GM12878 (cell line): ENCODE data around the gene MYRFL. TPM values are rescaled to one million over a fixed set of nuclear protein-coding genes. Genes with fewer than 3 reads are reported as not detected.

Source experiments
- ATAC-seq: fragments of 200-7000 bp; cut with Tn5 transposase; 3 replicates; pipeline ENCODE4 v1.9.1; 2020; ENCODE audit warnings: mild to moderate bottlenecking, moderate library complexity
- BruUV-seq: library from RNA; stranded (reverse); fragments of 400-500 nt; replicated peaks from 2 replicates; lab custom pipeline; 2021; lab: Mats Ljungman, UMichigan
- CTCF ChIA-PET: fragments of 300-600 bp; sonication (Branson Sonifier 250); formaldehyde crosslinking; extraction: SDS; loops from one replicate; lab custom pipeline; 2021; ENCODE audit warnings: inconsistent platforms; lab: Yijun Ruan, JAX
- POLR2A ChIA-PET: fragments of 350-600 bp; formaldehyde crosslinking; extraction: SDS; loops from one replicate; lab custom pipeline; 2021; ENCODE audit warnings: inconsistent platforms; lab: Charles Lee
- RAD21 ChIA-PET: fragments of 300-600 bp; sonication (Branson Sonifier 250); formaldehyde crosslinking; loops from one replicate; lab custom pipeline; 2023; ENCODE audit warnings: antibody characterized with exemption; ENCODE audit not compliant: unreplicated experiment; lab: Charles Lee
- SMC1A ChIA-PET: fragments of 300-600 bp; sonication (Branson Sonifier 250); formaldehyde crosslinking; loops from one replicate; lab custom pipeline; 2023; ENCODE audit not compliant: unreplicated experiment, uncharacterized antibody; lab: Charles Lee
- DNase-seq: peaks from one replicate; pipeline ENCODE4 v3.0.0-alpha.2; 2011; ENCODE audit warnings: low read depth, low spot score
- FAIRE-seq: peaks from 3 replicates; lab custom pipeline; 2011; peaks lifted over from hg19 to GRCh38; lab: Jason Lieb, UNC
- H2AFZ ChIP-seq: 2 replicates; pipeline ENCODE4 v1.6.0; 2011; ENCODE audit warnings: low read depth, low read length, control low read depth; ENCODE audit not compliant: control insufficient read depth
- H3K27ac ChIP-seq: 2 replicates; pipeline ENCODE4 v1.5.1; 2011; ENCODE audit warnings: control low read depth; ENCODE audit not compliant: control insufficient read depth, insufficient read depth
- H3K27me3 ChIP-seq, 2 experiments: replicated peaks in 1 of 2; 2 replicates each; pipeline versions ENCODE4 v1.6.0 to v1.6.1; 2011; ENCODE audit warnings: low read length in 1 of 2; ENCODE audit not compliant: control insufficient read depth in 2 of 2, insufficient read depth in 2 of 2
- H3K36me3 ChIP-seq, 2 experiments: 2 replicates each; pipeline ENCODE4 v1.5.1; 2011; ENCODE audit warnings: low read length in 1 of 2; ENCODE audit not compliant: control insufficient read depth in 2 of 2, insufficient read depth in 2 of 2
- H3K4me1 ChIP-seq: 2 replicates; pipeline ENCODE4 v1.6.1; 2011; ENCODE audit warnings: mild to moderate bottlenecking, low read length, moderate library complexity, mixed read lengths; ENCODE audit not compliant: control insufficient read depth, insufficient read depth
- H3K4me2 ChIP-seq: 2 replicates; pipeline ENCODE4 v1.6.0; 2011; ENCODE audit warnings: control low read depth; ENCODE audit not compliant: control insufficient read depth, insufficient read depth
- H3K4me3 ChIP-seq: fragments of 200-600 bp; sonication (generic); 2 replicates; pipeline ENCODE4 v1.5.1; 2016
- H3K79me2 ChIP-seq: 2 replicates; pipeline ENCODE4 v1.6.0; 2011; ENCODE audit warnings: low read length; ENCODE audit not compliant: control insufficient read depth, insufficient read depth
- H3K9ac ChIP-seq: 2 replicates; pipeline ENCODE4 v1.8.0; 2011; ENCODE audit warnings: low read length, control low read depth, mixed read lengths; ENCODE audit not compliant: control insufficient read depth, insufficient read depth
- H3K9me3 ChIP-seq: replicated peaks from 3 replicates; pipeline ENCODE4 v1.5.1; 2011; ENCODE audit warnings: mild to moderate bottlenecking, low read length; ENCODE audit not compliant: control insufficient read depth, insufficient read depth
- H4K20me1 ChIP-seq: 2 replicates; pipeline ENCODE4 v1.6.0; 2011; ENCODE audit not compliant: control insufficient read depth, insufficient read depth
- E2F4 ChIP-seq: IDR thresholded peaks from 2 replicates; pipeline ENCODE4 v1.6.1; 2012; ENCODE audit warnings: low read depth, low read length, improper control_type of control experiment
- ESRRA ChIP-seq: IDR thresholded peaks from 2 replicates; pipeline ENCODE4 v1.6.1; 2012; ENCODE audit warnings: mild to moderate bottlenecking, low read length, improper control_type of control experiment
- ETV6 ChIP-seq, 2 experiments: fragments of 450-650 bp in 1 of 2; IDR thresholded peaks in 1 of 2; conservative IDR thresholded peaks in 1 of 2; 2 replicates each; pipeline ENCODE4 v1.6.1; 2014; ENCODE audit warnings: antibody characterized with exemption in 1 of 2, borderline replicate concordance in 1 of 2, low read depth in 1 of 2, mild to moderate bottlenecking in 1 of 2, moderate library complexity in 1 of 2
- HCFC1 ChIP-seq: fragments of 150-350 bp; IDR thresholded peaks from 2 replicates; pipeline ENCODE4 v1.6.1; 2014; ENCODE audit warnings: low read length
- HDAC6 ChIP-seq: fragments of 200-600 bp; sonication (generic); IDR thresholded peaks from one replicate; pipeline ENCODE4 v1.8.0; 2017; ENCODE audit warnings: antibody characterized with exemption; ENCODE audit not compliant: unreplicated experiment
- PAX5 ChIP-seq: IDR thresholded peaks from 2 replicates; pipeline ENCODE4 v1.6.1; 2011; ENCODE audit warnings: low read depth, low read length, borderline replicate concordance
- POU2F2 ChIP-seq: IDR thresholded peaks from 3 replicates; pipeline ENCODE4 v1.6.1; 2011; ENCODE audit warnings: low read depth, mild to moderate bottlenecking, low read length, borderline replicate concordance
- PRDM15 ChIP-seq: fragments of 450-650 bp; formaldehyde crosslinking; IDR thresholded peaks from 2 replicates; pipeline ENCODE4 v1.4.0; 2020; ENCODE audit warnings: mild to moderate bottlenecking, moderate library complexity
- RAD21 ChIP-seq: IDR thresholded peaks from 2 replicates; pipeline ENCODE4 v1.6.1; 2011; ENCODE audit warnings: mild to moderate bottlenecking, low read depth, low read length, moderate library complexity; ENCODE audit not compliant: insufficient read depth
- YY1 ChIP-seq: IDR thresholded peaks from 2 replicates; pipeline ENCODE4 v1.6.1; 2011; ENCODE audit warnings: low read depth, mild to moderate bottlenecking, low read length
- ZBTB40 ChIP-seq: fragments of 450-650 bp; IDR thresholded peaks from 2 replicates; pipeline ENCODE4 v1.6.1; 2016; ENCODE audit warnings: mild to moderate bottlenecking, moderate library complexity, borderline replicate concordance
- in situ Hi-C: fragments of 300-500 bp; cut with MboI; formaldehyde crosslinking; loops from 9 replicates; pipeline ENCODE4 v1.14.3; 2018; ENCODE audit warnings: mixed read lengths
- intact Hi-C: fragments of 100-400 bp; cut with micrococcal nuclease; formaldehyde crosslinking; loops from one replicate; pipeline ENCODE4 v1.14.2; 2022; ENCODE audit not compliant: unreplicated experiment
- polyA plus RNA-seq, 11 experiments: library from polyadenylated mRNA; depleted of rRNA in 4 of 11; unstranded in 6 of 11; stranded (reverse) in 5 of 11; fragments of >200 nt; fragmentation: Nextera tagmentation in 4 of 11; fragmentation: Illumina TruSeq in 1 of 11; extraction: Ambion mirVana in 4 of 11; extraction: Trizol in 1 of 11; gene quantifications; 1 replicate in 1 of 11; 2 replicates in 10 of 11; pipeline versions ENCODE4 v1.2.1 to v1.2.3, GENCODE V29; 2011 to 2016; ENCODE audit warnings: inconsistent platforms in 2 of 11, missing spikeins in 2 of 11, low read depth in 1 of 11
- total RNA-seq, 4 experiments: library from RNA; depleted of rRNA in 3 of 4; stranded (reverse); fragments of >200 nt in 3 of 4; fragmentation: Illumina TruSeq in 1 of 4; extraction: Trizol in 1 of 4; gene quantifications; 2 replicates each; pipeline versions ENCODE4 v1.2.1 to v1.2.3, GENCODE V29; 2013 to 2021
- TF ChIP-seq, protein P1 (sequence below): fragments of 450-650 bp; formaldehyde crosslinking; IDR thresholded peaks from 2 replicates; pipeline ENCODE4 v1.5.0; 2022; ENCODE audit warnings: mild to moderate bottlenecking, missing genetic modification characterization

The MYRFL gene
- total and polyA plus RNA-seq, 10 of the 15 experiments (the other 5 are each of a cell fraction or from before 2014, with no cell fraction given): 0.24 to 1.8 (median 0.64) TPM

DNA sequence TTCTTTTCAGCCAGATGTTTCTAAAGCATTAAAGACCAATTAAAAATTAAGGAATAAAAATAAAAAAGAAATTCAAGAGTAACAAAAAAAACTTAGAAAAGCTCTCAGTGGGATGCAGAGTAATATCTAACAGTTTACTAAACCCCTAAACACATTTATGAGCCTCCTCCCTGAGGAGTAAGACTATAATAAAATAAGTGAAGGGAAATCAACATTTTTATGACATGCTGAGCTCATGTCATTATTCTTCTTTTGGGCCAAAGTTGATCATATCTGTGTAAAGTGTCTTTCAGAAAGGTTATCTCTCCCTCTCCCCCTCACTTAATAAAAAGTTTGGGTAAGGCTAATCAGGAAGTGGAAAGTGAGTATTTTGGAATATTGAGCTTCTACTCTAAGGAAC, 122.1 kb downstream of the MYRFL start:
- ChIA-PET POLR2A (no interaction called here), SMC1A (no interaction called here), CTCF (interaction anchor here (1.0 kb wide), 1 partner anchor 9 kb away, joined by 4 read pairs; no protein-coding TSS in a partner anchor), RAD21 (no interaction called here)
- H3K4me1 ChIP-seq: no peaks in the 10 kb centered on the region
- in situ Hi-C loops: no loop called here
- H3K4me3 ChIP-seq: no peak overlapping the region
- no peaks in the 10 kb centered on the region for H3K27me3 ChIP-seq
- H3K4me2 ChIP-seq: no peak overlapping the region
- no peak for ATAC-seq
- H3K9ac ChIP-seq: no peak overlapping the region
- no peak for DNase-seq
- H3K27ac ChIP-seq: no peak overlapping the region
- no peak for FAIRE-seq
- no peaks in the 10 kb centered on the region for H4K20me1 ChIP-seq
- BruUV-seq: no TSS peak
- no peaks in the 10 kb centered on the region for H3K9me3 ChIP-seq
- no peaks in the 10 kb centered on the region for H3K79me2 ChIP-seq
- intact Hi-C loops: no loop called here
- H3K36me3 ChIP-seq: no peaks in the 10 kb centered on the region
- no peak overlapping the region for H2AFZ ChIP-seq
- TF ChIP-seq YY1 (no peak), PAX5 (no peak), ESRRA (no peak), E2F4 (no peak), ZBTB40 (no peak), HCFC1 (no peak), HDAC6 (no peak), ETV6 (conservative IDR thresholded peaks at IDR 0.05 in 1 of 2, IDR thresholded peaks at IDR 0.05 in 1 of 2; ENCODE audit: borderline replicate concordance in 1 of 2, low read depth in 1 of 2) (no peak), RAD21 (no peak), PRDM15 (CRISPR knock-in tag) (no peak), POU2F2 (no peak)
- TF ChIP-seq, protein P1, sequence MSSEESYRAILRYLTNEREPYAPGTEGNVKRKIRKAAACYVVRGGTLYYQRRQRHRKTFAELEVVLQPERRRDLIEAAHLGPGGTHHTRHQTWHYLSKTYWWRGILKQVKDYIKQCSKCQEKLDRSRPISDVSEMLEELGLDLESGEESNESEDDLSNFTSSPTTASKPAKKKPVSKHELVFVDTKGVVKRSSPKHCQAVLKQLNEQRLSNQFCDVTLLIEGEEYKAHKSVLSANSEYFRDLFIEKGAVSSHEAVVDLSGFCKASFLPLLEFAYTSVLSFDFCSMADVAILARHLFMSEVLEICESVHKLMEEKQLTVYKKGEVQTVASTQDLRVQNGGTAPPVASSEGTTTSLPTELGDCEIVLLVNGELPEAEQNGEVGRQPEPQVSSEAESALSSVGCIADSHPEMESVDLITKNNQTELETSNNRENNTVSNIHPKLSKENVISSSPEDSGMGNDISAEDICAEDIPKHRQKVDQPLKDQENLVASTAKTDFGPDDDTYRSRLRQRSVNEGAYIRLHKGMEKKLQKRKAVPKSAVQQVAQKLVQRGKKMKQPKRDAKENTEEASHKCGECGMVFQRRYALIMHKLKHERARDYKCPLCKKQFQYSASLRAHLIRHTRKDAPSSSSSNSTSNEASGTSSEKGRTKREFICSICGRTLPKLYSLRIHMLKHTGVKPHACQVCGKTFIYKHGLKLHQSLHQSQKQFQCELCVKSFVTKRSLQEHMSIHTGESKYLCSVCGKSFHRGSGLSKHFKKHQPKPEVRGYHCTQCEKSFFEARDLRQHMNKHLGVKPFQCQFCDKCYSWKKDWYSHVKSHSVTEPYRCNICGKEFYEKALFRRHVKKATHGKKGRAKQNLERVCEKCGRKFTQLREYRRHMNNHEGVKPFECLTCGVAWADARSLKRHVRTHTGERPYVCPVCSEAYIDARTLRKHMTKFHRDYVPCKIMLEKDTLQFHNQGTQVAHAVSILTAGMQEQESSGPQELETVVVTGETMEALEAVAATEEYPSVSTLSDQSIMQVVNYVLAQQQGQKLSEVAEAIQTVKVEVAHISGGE (CRISPR knock-in tag): no peak
